Peyer's patch (tissue), 4 donors: Measurements from ENCODE around the gene GPAM. TPM values are rescaled to one million over a fixed set of nuclear protein-coding genes. Genes with fewer than 3 reads are reported as not detected.
"Not testable (repeated sequence)": the region's sequence is repeated elsewhere in the genome, so short reads cannot be mapped to it uniquely, and the experiment has no call there.

Experiments
- DNase-seq, 3 donors: peaks; one replicate each; pipeline ENCODE4 v3.0.0-alpha.2; 2017 to 2019
- H3K27ac ChIP-seq, 4 donors: fragments of 200-600 bp; sonication (generic); one replicate each; pipeline ENCODE4 v1.5.1; 2016 to 2019
- H3K27me3 ChIP-seq, 2 donors: fragments of 200-600 bp; sonication (generic); one replicate each; pipeline ENCODE4 v1.5.1; 2019
- H3K36me3 ChIP-seq, 3 donors: fragments of 200-600 bp; sonication (generic); one replicate each; pipeline ENCODE4 v1.5.1; 2016 to 2019
- H3K4me1 ChIP-seq, 4 donors: fragments of 200-600 bp; sonication (generic); one replicate each; pipeline ENCODE4 v1.5.1; 2016 to 2019
- H3K4me3 ChIP-seq, 4 donors: fragments of 200-600 bp; sonication (generic); 1 replicate in 3 of 4; 2 replicates in 1 of 4; pipeline ENCODE4 v1.5.1; 2016 to 2019; ENCODE audit warnings: mild to moderate bottlenecking in 1 of 4
- H3K9me3 ChIP-seq, 4 donors: fragments of 200-600 bp; sonication (generic); one replicate each; pipeline ENCODE4 v1.5.1; 2016 to 2019; ENCODE audit warnings: mild to moderate bottlenecking in 1 of 4
- POLR2A ChIP-seq, 2 donors: fragments of 450-650 bp; IDR thresholded peaks; one replicate each; pipeline ENCODE4 v1.5.1; 2017; ENCODE audit warnings: antibody characterized with exemption in 2 of 2, mild to moderate bottlenecking in 2 of 2, moderate library complexity in 2 of 2
- total RNA-seq, 4 donors: library from RNA; depleted of rRNA; stranded (reverse); fragments of >200 nt; gene quantifications; one replicate each; pipeline ENCODE4 v1.1.0, GENCODE V29; 2016
- TF ChIP-seq, protein P1 (sequence below), 6 experiments: fragments of 450-650 bp in 4 of 6; fragments of 200-600 bp in 2 of 6; sonication (generic) in 1 of 6; IDR thresholded peaks; one replicate each; pipeline ENCODE4 v1.5.1; 2017 to 2019; ENCODE audit warnings: antibody characterized with exemption in 6 of 6, mild to moderate bottlenecking in 3 of 6, moderate library complexity in 1 of 6

Gene GPAM
- total RNA-seq, 4 donors from 2014 or later, result 3.3 to 13.7 (median 6.4) TPM

DNA sequence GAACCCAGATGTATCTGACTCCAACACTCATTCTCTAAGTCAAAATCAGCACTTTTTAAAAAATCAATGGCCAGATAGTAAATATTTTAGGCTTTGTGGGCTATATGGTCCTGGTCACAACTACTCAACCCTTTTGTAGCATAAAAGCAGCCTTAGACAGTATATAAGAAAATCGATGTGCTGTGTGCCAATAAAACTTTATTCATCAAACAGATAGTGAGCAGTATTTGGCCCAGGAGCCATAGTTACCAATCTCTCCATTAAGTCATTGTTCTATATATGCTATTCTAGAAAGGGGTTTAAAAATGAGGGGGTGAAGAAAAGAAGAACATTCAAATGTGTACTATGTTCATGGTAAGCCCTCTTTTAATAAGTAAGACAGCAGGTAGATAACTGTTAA lies 18.5 kb upstream of the GPAM start:
- no peak for DNase-seq
- no peak overlapping the region for H3K27ac ChIP-seq
- no peaks in the 10 kb centered on the region for H3K36me3 ChIP-seq
- H3K27me3 ChIP-seq, result no peaks in the 10 kb centered on the region
- no peak overlapping the region for H3K4me3 ChIP-seq
- no peaks in the 10 kb centered on the region for H3K9me3 ChIP-seq
- no peaks in the 10 kb centered on the region for H3K4me1 ChIP-seq
- TF ChIP-seq, protein P1, sequence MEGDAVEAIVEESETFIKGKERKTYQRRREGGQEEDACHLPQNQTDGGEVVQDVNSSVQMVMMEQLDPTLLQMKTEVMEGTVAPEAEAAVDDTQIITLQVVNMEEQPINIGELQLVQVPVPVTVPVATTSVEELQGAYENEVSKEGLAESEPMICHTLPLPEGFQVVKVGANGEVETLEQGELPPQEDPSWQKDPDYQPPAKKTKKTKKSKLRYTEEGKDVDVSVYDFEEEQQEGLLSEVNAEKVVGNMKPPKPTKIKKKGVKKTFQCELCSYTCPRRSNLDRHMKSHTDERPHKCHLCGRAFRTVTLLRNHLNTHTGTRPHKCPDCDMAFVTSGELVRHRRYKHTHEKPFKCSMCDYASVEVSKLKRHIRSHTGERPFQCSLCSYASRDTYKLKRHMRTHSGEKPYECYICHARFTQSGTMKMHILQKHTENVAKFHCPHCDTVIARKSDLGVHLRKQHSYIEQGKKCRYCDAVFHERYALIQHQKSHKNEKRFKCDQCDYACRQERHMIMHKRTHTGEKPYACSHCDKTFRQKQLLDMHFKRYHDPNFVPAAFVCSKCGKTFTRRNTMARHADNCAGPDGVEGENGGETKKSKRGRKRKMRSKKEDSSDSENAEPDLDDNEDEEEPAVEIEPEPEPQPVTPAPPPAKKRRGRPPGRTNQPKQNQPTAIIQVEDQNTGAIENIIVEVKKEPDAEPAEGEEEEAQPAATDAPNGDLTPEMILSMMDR (IDR thresholded peaks at IDR 0.05), result no peak
- TF ChIP-seq POLR2A (IDR thresholded peaks at IDR 0.05), result no peak

DNA sequence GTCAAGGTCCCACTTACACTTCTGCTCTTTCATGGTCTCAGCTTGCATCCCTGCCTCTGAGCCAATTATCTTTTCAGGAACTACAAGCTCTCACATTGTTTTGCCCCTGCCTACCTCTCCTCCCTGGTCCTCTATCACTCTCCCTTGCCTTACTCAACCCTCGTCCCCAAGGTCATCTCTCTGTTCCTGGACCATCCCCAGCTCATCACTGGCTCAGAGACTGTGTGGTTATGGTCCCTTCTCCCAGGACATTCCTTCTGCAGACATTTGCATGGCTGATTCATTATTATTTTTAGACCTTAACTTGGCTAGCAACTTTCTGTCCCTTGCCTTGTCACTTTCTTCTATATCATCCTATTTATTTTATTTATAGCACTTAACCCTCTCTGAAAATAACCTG lies 17.8 kb upstream of the GPAM start:
- TF ChIP-seq, protein P1 (IDR thresholded peaks at IDR 0.05), result no peak
- no peak for TF ChIP-seq POLR2A (IDR thresholded peaks at IDR 0.05)
- no peak for DNase-seq
- H3K36me3 ChIP-seq, result no peaks in the 10 kb centered on the region
- no peak overlapping the region for H3K4me3 ChIP-seq
- no peak overlapping the region for H3K27ac ChIP-seq
- no peaks in the 10 kb centered on the region for H3K9me3 ChIP-seq
- H3K27me3 ChIP-seq, result no peaks in the 10 kb centered on the region
- no peaks in the 10 kb centered on the region for H3K4me1 ChIP-seq

DNA sequence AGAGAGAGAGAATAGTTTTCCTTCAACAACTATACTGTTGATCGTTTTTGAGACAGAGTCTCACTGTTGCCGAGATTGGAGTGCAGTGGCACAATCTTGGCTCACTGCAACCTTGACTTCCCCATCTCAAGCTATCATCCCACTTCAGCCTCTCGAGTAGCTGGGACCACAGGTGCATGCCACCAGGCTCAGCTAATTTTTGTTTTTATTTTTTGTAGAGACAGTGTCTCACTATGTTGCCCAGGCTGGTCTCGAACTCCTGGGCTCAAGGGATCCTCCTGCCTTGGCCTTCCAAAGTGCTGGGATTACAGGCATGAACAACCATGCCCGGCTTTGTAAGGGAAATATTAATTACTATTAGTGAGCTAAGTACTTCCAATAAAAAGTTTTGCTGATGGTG lies 16.7 kb upstream of the GPAM start:
- H3K36me3 ChIP-seq, H3K27ac ChIP-seq, DNase-seq, H3K4me3 ChIP-seq, H3K4me1 ChIP-seq, H3K9me3 ChIP-seq, H3K27me3 ChIP-seq: not testable (repeated sequence)

DNA sequence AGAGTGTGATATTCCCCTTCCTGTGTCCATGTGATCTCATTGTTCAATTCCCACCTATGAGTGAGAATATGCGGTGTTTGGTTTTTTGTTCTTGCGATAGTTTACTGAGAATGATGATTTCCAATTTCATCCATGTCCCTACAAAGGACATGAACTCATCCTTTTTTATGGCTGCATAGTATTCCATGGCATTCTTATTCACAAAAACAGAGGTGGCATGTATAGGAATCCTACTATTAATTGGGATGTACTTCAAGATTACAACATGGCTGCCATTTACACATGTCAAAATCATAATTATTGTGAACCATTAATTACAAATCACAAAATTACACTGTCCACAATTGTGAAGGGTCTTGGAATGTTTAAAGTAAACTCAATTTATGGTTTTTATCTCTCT lies 14.1 kb upstream of the GPAM start:
- not testable (repeated sequence) for H3K27ac ChIP-seq, H3K9me3 ChIP-seq, H3K27me3 ChIP-seq, H3K4me1 ChIP-seq, H3K4me3 ChIP-seq, H3K36me3 ChIP-seq, DNase-seq

DNA sequence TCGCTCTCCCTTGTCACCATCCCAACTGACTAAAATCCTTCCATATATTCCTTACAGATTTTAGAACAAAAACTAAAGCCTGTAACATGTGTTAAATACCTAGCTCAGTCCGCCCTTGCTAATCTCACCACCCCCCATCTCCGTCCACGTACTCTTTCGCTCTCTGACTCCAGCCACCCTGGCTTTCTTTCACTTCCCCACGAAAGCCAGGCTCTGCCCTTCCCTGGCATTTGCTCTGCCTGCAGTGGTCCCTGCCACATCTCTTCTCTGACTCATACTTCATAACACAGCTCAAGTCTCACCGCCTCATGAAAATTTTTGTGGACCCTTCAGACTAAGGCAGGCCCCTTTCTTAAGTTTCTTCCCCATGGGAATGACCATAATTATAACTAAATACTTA lies 11.7 kb upstream of the GPAM start:
- Histone ChIP-seq H3K4me3 (no peak overlapping the region), H3K4me1 (no peaks in the 10 kb centered on the region), H3K27ac (no peak overlapping the region), H3K27me3 (no peaks in the 10 kb centered on the region), H3K9me3 (no peaks in the 10 kb centered on the region), H3K36me3 (no peaks in the 10 kb centered on the region)
- no peak for TF ChIP-seq POLR2A (IDR thresholded peaks at IDR 0.05)
- TF ChIP-seq, protein P1 (IDR thresholded peaks at IDR 0.05), result no peak
- no peak for DNase-seq

DNA sequence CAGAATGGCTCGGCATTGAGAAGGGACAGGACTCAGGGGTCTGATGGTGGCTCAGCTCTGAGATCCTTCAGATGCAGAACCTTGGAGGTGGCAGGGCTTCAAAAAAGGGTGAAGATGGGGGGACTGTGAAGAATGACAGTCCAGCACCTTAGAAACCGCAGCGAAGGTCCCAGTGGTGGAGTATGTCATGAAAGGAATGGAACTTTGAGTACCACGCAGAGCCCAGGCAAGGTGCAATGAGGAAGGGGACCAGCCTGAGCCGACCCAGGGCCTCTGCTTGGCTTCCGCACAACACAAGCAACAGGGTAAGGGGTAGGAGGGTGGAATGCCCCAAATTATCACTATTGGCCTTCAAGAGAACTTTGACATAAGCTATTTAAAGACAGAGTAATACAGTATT lies 8.2 kb upstream of the GPAM start:
- TF ChIP-seq, protein P1 (IDR thresholded peaks at IDR 0.05), result no peak
- no peak for TF ChIP-seq POLR2A (IDR thresholded peaks at IDR 0.05)
- no peak overlapping the region for H3K27ac ChIP-seq

DNA sequence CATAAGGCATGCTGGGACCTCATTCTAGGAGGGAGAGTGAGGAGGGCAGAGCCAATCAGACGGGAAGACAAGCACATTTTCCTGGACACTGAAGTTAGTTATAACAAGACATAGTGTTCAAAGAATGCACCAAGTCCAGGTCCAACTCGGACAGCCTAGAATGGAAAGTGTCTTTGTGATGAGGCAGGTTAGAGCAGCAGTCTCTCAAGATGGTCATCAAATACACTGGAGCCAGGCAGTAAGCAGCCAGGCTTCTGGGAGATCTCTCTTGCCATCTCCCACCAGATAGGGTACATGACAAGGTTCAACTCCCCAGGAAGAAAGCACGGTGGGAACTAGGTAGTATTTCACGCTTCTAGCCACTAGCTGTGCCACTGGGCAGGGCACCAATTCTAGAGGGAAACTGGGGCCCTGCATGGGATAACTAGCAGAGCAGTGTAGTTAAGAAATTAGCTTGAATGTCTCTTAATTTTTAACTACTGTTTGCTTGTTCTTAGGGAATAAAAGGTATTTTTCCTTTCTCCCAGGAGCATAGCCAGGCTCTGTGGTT lies 7.6 kb upstream of the GPAM start:
- H3K4me3 ChIP-seq, result no peak overlapping the region
- TF ChIP-seq POLR2A (IDR thresholded peaks at IDR 0.05), result no peak
- TF ChIP-seq, protein P1 (IDR thresholded peaks at IDR 0.05), result no peak
- DNase-seq, result no peak

More for the DNA sequence above, 8.2 kb upstream of the GPAM start:
- Histone ChIP-seq H3K27me3 (no peaks in the 10 kb centered on the region), H3K9me3 (no peaks in the 10 kb centered on the region), H3K36me3 (no peaks in the 10 kb centered on the region), H3K4me3 (no peak overlapping the region), H3K4me1 (no peaks in the 10 kb centered on the region)
- no peak for DNase-seq

More for the DNA sequence above, 7.6 kb upstream of the GPAM start:
- no peaks in the 10 kb centered on the region for H3K27me3 ChIP-seq
- H3K27ac ChIP-seq, result no peak overlapping the region
- no peaks in the 10 kb centered on the region for H3K9me3 ChIP-seq
- no peaks in the 10 kb centered on the region for H3K36me3 ChIP-seq
- no peaks in the 10 kb centered on the region for H3K4me1 ChIP-seq
